H1 (cell line): Measurements from ENCODE around the gene SPATS2. TPM values are rescaled to one million over a fixed set of nuclear protein-coding genes. Genes with fewer than 3 reads are reported as not detected.

Experiments used
- CTCF ChIA-PET: fragments of 300-600 bp; sonication (Branson Sonifier 250); formaldehyde crosslinking; loops from one replicate; lab custom pipeline; 2021; ENCODE audit not compliant: partially characterized antibody; lab: Charles Lee
- POLR2A ChIA-PET: fragments of 300-600 bp; sonication (Branson Sonifier 250); formaldehyde crosslinking; loops from one replicate; lab custom pipeline; 2021; ENCODE audit warnings: inconsistent platforms; ENCODE audit not compliant: partially characterized antibody; lab: Charles Lee
- DNase-seq, 2 experiments: peaks; one replicate each; pipeline versions ENCODE4 v3.0.0 to v3.0.0-alpha.2; 2010 to 2022; ENCODE audit warnings: low spot score in 2 of 2, low read depth in 1 of 2, mixed read lengths in 1 of 2
- FAIRE-seq: peaks from 2 replicates; lab custom pipeline; 2011; peaks lifted over from hg19 to GRCh38; lab: Jason Lieb, UNC
- H2AFZ ChIP-seq: 2 replicates; pipeline ENCODE4 v1.8.1; 2012; ENCODE audit warnings: low read length, inconsistent platforms
- H2AK5ac ChIP-seq: 2 replicates; pipeline ENCODE4 v1.6.1; 2013; ENCODE audit warnings: low read depth, low read length
- H2BK120ac ChIP-seq: replicated peaks from 2 replicates; pipeline ENCODE3; 2013; ENCODE audit warnings: low read depth, low read length, inconsistent platforms
- H2BK12ac ChIP-seq: 2 replicates; pipeline ENCODE4 v1.6.1; 2013; ENCODE audit warnings: low read depth, low read length
- H2BK15ac ChIP-seq: 2 replicates; pipeline ENCODE4 v1.6.1; 2013; ENCODE audit warnings: low read length
- H2BK20ac ChIP-seq: 2 replicates; pipeline ENCODE4 v1.6.1; 2013; ENCODE audit warnings: low read length
- H2BK5ac ChIP-seq: 2 replicates; pipeline ENCODE4 v1.6.1; 2013; ENCODE audit warnings: low read depth, low read length
- H3K14ac ChIP-seq: 2 replicates; pipeline ENCODE4 v1.6.1; 2013; ENCODE audit warnings: inconsistent platforms; ENCODE audit not compliant: insufficient read length
- H3K18ac ChIP-seq: 2 replicates; pipeline ENCODE4 v1.6.1; 2013; ENCODE audit warnings: low read length; ENCODE audit errors: extremely low read depth
- H3K23ac ChIP-seq: 2 replicates; pipeline ENCODE4 v1.6.1; 2013; ENCODE audit warnings: inconsistent platforms; ENCODE audit not compliant: insufficient read length
- H3K23me2 ChIP-seq: 2 replicates; pipeline ENCODE4 v1.6.1; 2013; ENCODE audit warnings: low read depth, low read length
- H3K27ac ChIP-seq: 2 replicates; pipeline ENCODE4 v1.6.1; 2011; ENCODE audit warnings: low read depth, low read length, inconsistent platforms
- H3K27me3 ChIP-seq, 4 experiments: replicated peaks in 1 of 4; 1 replicate in 1 of 4; 2 replicates in 3 of 4; pipeline versions ENCODE4 v1.6.1 to v1.8.1; 2011 to 2013; ENCODE audit warnings: low read length in 3 of 4, mild to moderate bottlenecking in 3 of 4, inconsistent platforms in 2 of 4, mixed read lengths in 2 of 4, moderate library complexity in 1 of 4; ENCODE audit not compliant: control insufficient read depth in 3 of 4, insufficient read depth in 3 of 4; ENCODE audit errors: extremely low read depth in 1 of 4
- H3K36me3 ChIP-seq, 4 experiments: 2 replicates each; pipeline versions ENCODE4 v1.6.1 to v1.8.1; 2011 to 2013; ENCODE audit warnings: mild to moderate bottlenecking in 4 of 4, low read length in 3 of 4, moderate library complexity in 2 of 4, control low read depth in 1 of 4, inconsistent platforms in 1 of 4; ENCODE audit not compliant: insufficient read depth in 4 of 4, control insufficient read depth in 2 of 4
- H3K4ac ChIP-seq: replicated peaks from 2 replicates; pipeline ENCODE3; 2013; ENCODE audit warnings: low read length, low read depth, mixed read lengths, inconsistent platforms; ENCODE audit not compliant: insufficient read length
- H3K4me1 ChIP-seq, 4 experiments: replicated peaks in 1 of 4; 1 replicate in 1 of 4; 2 replicates in 3 of 4; pipeline versions ENCODE4 v1.6.1 to v1.8.1; 2011 to 2013; ENCODE audit warnings: low read length in 3 of 4, inconsistent platforms in 2 of 4, mixed read lengths in 1 of 4; ENCODE audit not compliant: insufficient read depth in 4 of 4, control insufficient read depth in 3 of 4
- H3K4me2 ChIP-seq, 2 experiments: 2 replicates each; pipeline versions ENCODE4 v1.6.1 to v1.8.1; 2011 to 2013; ENCODE audit warnings: low read depth in 2 of 2, low read length in 2 of 2, control low read depth in 1 of 2, inconsistent platforms in 1 of 2, mild to moderate bottlenecking in 1 of 2; ENCODE audit not compliant: insufficient read depth in 1 of 2
- H3K4me3 ChIP-seq, 4 experiments: fragments of 200-600, 300-600 bp in 1 of 4; sonication (generic), shearing (Covaris generic), sonication (Bioruptor Twin) in 1 of 4; 2 replicates each; pipeline versions ENCODE4 v1.5.1 to v1.8.1; 2011 to 2016; ENCODE audit warnings: low read length in 4 of 4, low read depth in 3 of 4, control low read depth in 2 of 4, inconsistent platforms in 2 of 4, mild to moderate bottlenecking in 2 of 4, mixed read lengths in 1 of 4, moderate library complexity in 1 of 4; ENCODE audit not compliant: insufficient read depth in 2 of 4; ENCODE audit errors: extremely low read depth in 1 of 4
- H3K56ac ChIP-seq: replicated peaks from 2 replicates; pipeline ENCODE3; 2013; ENCODE audit warnings: low read depth, mild to moderate bottlenecking, mixed read lengths, low read length, inconsistent platforms; ENCODE audit not compliant: insufficient read length
- H3K79me1 ChIP-seq: 2 replicates; pipeline ENCODE4 v1.6.1; 2013; ENCODE audit warnings: low read depth, low read length, control low read depth
- H3K79me2 ChIP-seq, 2 experiments: 2 replicates each; pipeline versions ENCODE4 v1.6.1 to v1.8.1; 2012 to 2013; ENCODE audit warnings: low read length in 2 of 2, mild to moderate bottlenecking in 2 of 2, inconsistent platforms in 1 of 2; ENCODE audit not compliant: insufficient read depth in 2 of 2, control insufficient read depth in 1 of 2
- H3K9ac ChIP-seq, 4 experiments: replicated peaks in 1 of 4; 1 replicate in 1 of 4; 2 replicates in 3 of 4; pipeline versions ENCODE4 v1.6.1 to v1.8.1; 2011 to 2013; ENCODE audit warnings: low read depth in 3 of 4, low read length in 3 of 4, control low read depth in 2 of 4, mild to moderate bottlenecking in 2 of 4, moderate library complexity in 2 of 4, inconsistent platforms in 1 of 4; ENCODE audit errors: extremely low read depth in 1 of 4
- H3K9me3 ChIP-seq, 2 experiments: 2 replicates each; pipeline versions ENCODE4 v1.6.1 to v1.8.1; 2012 to 2013; ENCODE audit warnings: mild to moderate bottlenecking in 2 of 2, moderate library complexity in 2 of 2, control low read depth in 1 of 2, inconsistent platforms in 1 of 2, low read depth in 1 of 2, low read length in 1 of 2, mixed read lengths in 1 of 2; ENCODE audit not compliant: insufficient read depth in 2 of 2
- H4K20me1 ChIP-seq, 2 experiments: replicated peaks in 1 of 2; 2 replicates each; pipeline versions ENCODE3 to v1.8.1; 2011 to 2013; ENCODE audit warnings: inconsistent platforms in 2 of 2, low read length in 2 of 2, mild to moderate bottlenecking in 1 of 2; ENCODE audit not compliant: insufficient read depth in 2 of 2, control insufficient read depth in 1 of 2
- H4K5ac ChIP-seq: 2 replicates; pipeline ENCODE4 v1.6.1; 2013; ENCODE audit warnings: low read length, low read depth, mixed read lengths, inconsistent platforms; ENCODE audit not compliant: insufficient read length
- H4K8ac ChIP-seq: 2 replicates; pipeline ENCODE4 v1.8.0; 2013; ENCODE audit warnings: mild to moderate bottlenecking, moderate library complexity, low read length, inconsistent platforms; ENCODE audit not compliant: insufficient read depth; ENCODE audit errors: extremely low read depth
- H4K91ac ChIP-seq: replicated peaks from 2 replicates; pipeline ENCODE3; 2013; ENCODE audit warnings: low read length, mixed read lengths, inconsistent platforms; ENCODE audit not compliant: insufficient read length
- ASH2L ChIP-seq: fragments of 200-600, 300-600 bp; sonication (generic); IDR thresholded peaks from one replicate; pipeline ENCODE4 v1.7.1; 2017; ENCODE audit warnings: low read length
- CREB1 ChIP-seq: IDR thresholded peaks from 2 replicates; pipeline ENCODE4 v1.6.1; 2012; ENCODE audit warnings: inconsistent platforms
- NANOG ChIP-seq: IDR thresholded peaks from 2 replicates; pipeline ENCODE4 v1.6.1; 2011; ENCODE audit warnings: low read length, low read depth, mild to moderate bottlenecking, inconsistent platforms; ENCODE audit not compliant: insufficient read depth, poor library complexity, severe bottlenecking
- POLR2AphosphoS5 ChIP-seq: IDR thresholded peaks from 2 replicates; pipeline ENCODE4 v1.6.1; 2011; ENCODE audit warnings: low read depth, low read length
- SAP30 ChIP-seq: fragments of 300-600 bp; sonication (generic); IDR thresholded peaks from 2 replicates; pipeline ENCODE4 v1.7.1; 2012; ENCODE audit warnings: low read length, moderate library complexity, mild to moderate bottlenecking, inconsistent platforms; ENCODE audit not compliant: insufficient read depth, insufficient replicate concordance
- TAF7 ChIP-seq: optimal IDR thresholded peaks from 2 replicates; pipeline ENCODE3; 2011; ENCODE audit warnings: low read depth, mild to moderate bottlenecking, inconsistent platforms, low read length, moderate library complexity, borderline replicate concordance
- TCF12 ChIP-seq: IDR thresholded peaks from 2 replicates; pipeline ENCODE4 v1.6.1; 2011; ENCODE audit warnings: low read depth, mild to moderate bottlenecking, low read length
- WGBS, 2 experiments: shearing (Covaris generic) in 1 of 2; methylation state at CpG; one replicate each; pipeline versions ENCODE4 v1.1.6 to v1.1.7; 2013 to 2015; ENCODE audit warnings: low lambda C conversion rate in 2 of 2, mixed read lengths in 2 of 2, inconsistent platforms in 1 of 2, low coverage in 1 of 2, missing lambda C conversion rate in 1 of 2; ENCODE audit not compliant: insufficient replicate concordance in 2 of 2, insufficient coverage in 1 of 2, insufficient read length in 1 of 2; ENCODE audit errors: extremely low coverage in 1 of 2, missing lambda C conversion rate in 1 of 2; 5-methylcytosine and 5-hydroxymethylcytosine counted together
- polyA plus RNA-seq, 7 experiments: library from polyadenylated mRNA; depleted of rRNA in 3 of 7; stranded (reverse) in 5 of 7; unstranded in 2 of 7; fragments of >200 nt in 5 of 7; fragments of 200-250 nt in 2 of 7; gene quantifications; 1 replicate in 5 of 7; 2 replicates in 1 of 7; 4 replicates in 1 of 7; pipeline versions ENCODE4 v1.2.1 to v1.2.3, GENCODE V29; 2011 to 2013; ENCODE audit warnings: missing spikeins in 2 of 7, mixed read lengths in 2 of 7
- total RNA-seq: library from RNA; stranded (reverse); fragmentation: NEBNext Ultra II Directional; extraction: Animal tissue kit (Norgen Biotek cat#: 25700); gene quantifications from 2 replicates; pipeline ENCODE4 v1.2.1, GENCODE V29; 2021

SPATS2 gene
- total and polyA plus RNA-seq, 2 of the 8 experiments (the other 6 are each of a cell fraction or from before 2014, with no cell fraction given), result 19.2 to 24.5 TPM

GRCh38 chr12:49535921-49536525, 168.8 kb downstream of the SPATS2 start:
- H2AFZ ChIP-seq, result no peak overlapping the region
- H2AK5ac ChIP-seq, result 0 out of 2 replicates have a peak overlapping the region, but pooled peaks have one; percentile 16
- no peak overlapping the region for H3K4me3 ChIP-seq
- no peak overlapping the region for H4K8ac ChIP-seq
- H3K79me1 ChIP-seq, result no peaks in the 10 kb centered on the region
- no peak for FAIRE-seq
- no peak overlapping the region for H2BK15ac ChIP-seq
- peaks cover 0 to 19% (median 8%) of the 10 kb centered on the region in 4 experiments; a peak in 5 of 7 replicates for H3K4me1 ChIP-seq
- TF ChIP-seq SAP30, result no peak
- no peak for TF ChIP-seq POLR2AphosphoS5
- TF ChIP-seq ASH2L, result no peak
- no peak for TF ChIP-seq CREB1
- TF ChIP-seq TAF7, result no peak
- TF ChIP-seq TCF12, result no peak
- no peak for TF ChIP-seq NANOG
- TF ChIP-seq, all 59 proteins: peak for 0
- no peak overlapping the region for H2BK120ac ChIP-seq
- H2BK5ac ChIP-seq, result no peak overlapping the region
- H3K23me2 ChIP-seq, result peaks cover 9% of the 10 kb centered on the region; the same call in 1 of the 2 replicates
- no peak overlapping the region for H3K9ac ChIP-seq
- no peak overlapping the region for H4K91ac ChIP-seq
- H3K36me3 ChIP-seq, result peaks cover 0 to 6% (median 0%) of the 10 kb centered on the region in 4 experiments; a peak in 1 of 8 replicates
- 89% methylated on average over 6 of the region's 6 CpGs; no CpG with 5 or more reads in 1 of the 2 experiments for WGBS, 2 experiments
- POLR2A ChIA-PET, result interaction anchor here (0.7 to 1.2 kb wide), 3 partner anchors 31 to 204 kb away, joined by 3 to 4 read pairs (median 3); no protein-coding TSS in a partner anchor
- H3K4me2 ChIP-seq, result no peak overlapping the region
- no peak overlapping the region for H2BK20ac ChIP-seq
- H3K9me3 ChIP-seq, result no peaks in the 10 kb centered on the region
- H4K20me1 ChIP-seq, result peaks cover 2 to 9% of the 10 kb centered on the region in 2 experiments
- no peak overlapping the region for H4K5ac ChIP-seq
- no peak overlapping the region for H3K56ac ChIP-seq
- CTCF ChIA-PET, result interaction anchor here (0.7 to 7.8 kb wide), 17 partner anchors 11 to 247 kb away, joined by 3 to 91 read pairs (median 5); partner anchors contain the start of genes DNAJC22 and PRPF40B
- H3K27ac ChIP-seq, result no peak overlapping the region
- no peak overlapping the region for H3K4ac ChIP-seq
- no peak overlapping the region for H3K23ac ChIP-seq
- no peak for DNase-seq
- H3K18ac ChIP-seq, result no peak overlapping the region
- no peak overlapping the region for H3K14ac ChIP-seq
- peaks cover 48 to 59% (median 56%) of the 10 kb centered on the region in 4 experiments for H3K27me3 ChIP-seq
- H2BK12ac ChIP-seq, result no peak overlapping the region
- no peaks in the 10 kb centered on the region for H3K79me2 ChIP-seq
